WTC11 (cell line): ENCODE data around the gene NUDT17. TPM values are rescaled to one million over a fixed set of nuclear protein-coding genes. Genes with fewer than 3 reads are reported as not detected.

Experiments used
- ATAC-seq: fragments of 200-7000 bp; cut with Tn5 transposase; 2 replicates; pipeline ENCODE4 v1.10.0; 2021; ENCODE audit warnings: mild to moderate bottlenecking, moderate library complexity
- CTCF ChIA-PET: fragments of 300-600 bp; sonication (Branson Sonifier 250); formaldehyde crosslinking; loops from one replicate; lab custom pipeline; 2021; ENCODE audit warnings: antibody characterized with exemption; lab: Charles Lee
- POLR2A ChIA-PET: fragments of 350-600 bp; sonication (Branson Sonifier 250); formaldehyde crosslinking; loops from one replicate; lab custom pipeline; 2021; ENCODE audit warnings: antibody characterized with exemption; lab: Charles Lee
- DNase-seq: peaks from one replicate; pipeline ENCODE4 v3.0.0; 2021; ENCODE audit warnings: low spot score
- H3K27ac Mint-ChIP-seq: 2 replicates; pipeline ENCODE4 v1.8.0; 2021; ENCODE audit warnings: mixed read lengths
- H3K27me3 Mint-ChIP-seq: 2 replicates; pipeline ENCODE4 v1.8.0; 2021; ENCODE audit warnings: low read depth, mild to moderate bottlenecking, moderate library complexity, mixed read lengths
- H3K36me3 Mint-ChIP-seq: 2 replicates; pipeline ENCODE4 v1.8.0; 2021; ENCODE audit warnings: mixed read lengths
- H3K4me1 Mint-ChIP-seq: 2 replicates; pipeline ENCODE4 v1.8.0; 2022; ENCODE audit warnings: mixed read lengths
- H3K4me3 Mint-ChIP-seq: 2 replicates; pipeline ENCODE4 v1.8.0; 2021; ENCODE audit warnings: mild to moderate bottlenecking, moderate library complexity, mixed read lengths
- H3K9me3 Mint-ChIP-seq: 2 replicates; pipeline ENCODE4 v1.8.0; 2021; ENCODE audit warnings: mixed read lengths
- ARID4B ChIP-seq: sonication (generic); formaldehyde crosslinking; IDR thresholded peaks from 2 replicates; pipeline ENCODE4 v1.8.0; 2023; ENCODE audit warnings: missing genetic modification reagents, mild to moderate bottlenecking, borderline replicate concordance
- ATF1 ChIP-seq: sonication (generic); formaldehyde crosslinking; IDR thresholded peaks from 2 replicates; pipeline ENCODE4 v1.8.1; 2023; ENCODE audit warnings: mild to moderate bottlenecking, moderate library complexity, missing genetic modification reagents
- ATF3 ChIP-seq: sonication (generic); formaldehyde crosslinking; conservative IDR thresholded peaks from 2 replicates; pipeline ENCODE4 v1.8.1; 2022; ENCODE audit warnings: mild to moderate bottlenecking, missing genetic modification reagents
- ESRRA ChIP-seq: sonication (generic); formaldehyde crosslinking; IDR thresholded peaks from 2 replicates; pipeline ENCODE4 v1.8.1; 2022; ENCODE audit warnings: mild to moderate bottlenecking, missing genetic modification reagents, borderline replicate concordance
- ETV6 ChIP-seq: sonication (generic); formaldehyde crosslinking; IDR thresholded peaks from 2 replicates; pipeline ENCODE4 v1.8.1; 2022; ENCODE audit warnings: mild to moderate bottlenecking, missing genetic modification reagents
- FOXK1 ChIP-seq: sonication (generic); formaldehyde crosslinking; IDR thresholded peaks from 2 replicates; pipeline ENCODE4 v1.8.0; 2022; ENCODE audit warnings: mild to moderate bottlenecking, moderate library complexity, missing genetic modification reagents
- GRHL2 ChIP-seq: fragments of 250-450 bp; sonication (Bioruptor Pico); IDR thresholded peaks from 2 replicates; pipeline ENCODE4 v1.8.0; 2022; ENCODE audit warnings: mild to moderate bottlenecking, moderate library complexity; ENCODE audit not compliant: insufficient replicate concordance, severe bottlenecking
- HMGA2 ChIP-seq: fragments of 250-450 bp; sonication (Bioruptor Pico); IDR thresholded peaks from 2 replicates; pipeline ENCODE4 v1.4.0; 2021; ENCODE audit warnings: mild to moderate bottlenecking, moderate library complexity
- MAX ChIP-seq: sonication (generic); formaldehyde crosslinking; IDR thresholded peaks from 2 replicates; pipeline ENCODE4 v1.8.0; 2022; ENCODE audit warnings: mild to moderate bottlenecking, missing genetic modification reagents
- MXD4 ChIP-seq: fragments of 250-450 bp; sonication (Bioruptor Pico); IDR thresholded peaks from 2 replicates; pipeline ENCODE4 v1.8.0; 2021; ENCODE audit warnings: mild to moderate bottlenecking, moderate library complexity, borderline replicate concordance
- NFATC4 ChIP-seq: fragments of 250-450 bp; sonication (Bioruptor Pico); IDR thresholded peaks from 2 replicates; pipeline ENCODE4 v1.9.0; 2021; ENCODE audit warnings: mild to moderate bottlenecking
- SOX15 ChIP-seq: fragments of 250-450 bp; sonication (Bioruptor Pico); IDR thresholded peaks from 2 replicates; pipeline ENCODE4 v1.9.0; 2021; ENCODE audit warnings: mild to moderate bottlenecking
- TEAD1 ChIP-seq: sonication (generic); formaldehyde crosslinking; IDR thresholded peaks from 2 replicates; pipeline ENCODE4 v1.8.0; 2022; ENCODE audit warnings: mild to moderate bottlenecking, missing genetic modification reagents
- USF1 ChIP-seq: sonication (generic); formaldehyde crosslinking; IDR thresholded peaks from 2 replicates; pipeline ENCODE4 v1.8.0; 2022; ENCODE audit warnings: mild to moderate bottlenecking, missing genetic modification reagents
- ZNF219 ChIP-seq: sonication (generic); formaldehyde crosslinking; IDR thresholded peaks from 2 replicates; pipeline ENCODE4 v1.8.0; 2023; ENCODE audit warnings: missing genetic modification reagents, mild to moderate bottlenecking, borderline replicate concordance
- ZNF317 ChIP-seq: sonication (generic); formaldehyde crosslinking; IDR thresholded peaks from 2 replicates; pipeline ENCODE4 v1.8.1; 2023; ENCODE audit warnings: low read depth, mild to moderate bottlenecking, moderate library complexity, missing genetic modification reagents, borderline replicate concordance
- ZNF416 ChIP-seq: fragments of 250-450 bp; sonication (Bioruptor Pico); IDR thresholded peaks from 2 replicates; pipeline ENCODE4 v1.9.0; 2021; ENCODE audit warnings: mild to moderate bottlenecking, inconsistent platforms
- ZNF532 ChIP-seq: fragments of 250-450 bp; sonication (Bioruptor Pico); IDR thresholded peaks from 2 replicates; pipeline ENCODE4 v1.9.0; 2021; ENCODE audit warnings: mild to moderate bottlenecking, borderline replicate concordance
- total RNA-seq: library from RNA; stranded (reverse); gene quantifications from 3 replicates; pipeline ENCODE4 v1.2.3, GENCODE V29; 2021
- TF ChIP-seq, protein P1 (sequence below): sonication (generic); formaldehyde crosslinking; IDR thresholded peaks from 2 replicates; pipeline ENCODE4 v1.8.1; 2023; ENCODE audit warnings: mild to moderate bottlenecking, missing genetic modification reagents

NUDT17 gene
- total RNA-seq, 1 experiment from 2014 or later = 2.7 TPM

DNA sequence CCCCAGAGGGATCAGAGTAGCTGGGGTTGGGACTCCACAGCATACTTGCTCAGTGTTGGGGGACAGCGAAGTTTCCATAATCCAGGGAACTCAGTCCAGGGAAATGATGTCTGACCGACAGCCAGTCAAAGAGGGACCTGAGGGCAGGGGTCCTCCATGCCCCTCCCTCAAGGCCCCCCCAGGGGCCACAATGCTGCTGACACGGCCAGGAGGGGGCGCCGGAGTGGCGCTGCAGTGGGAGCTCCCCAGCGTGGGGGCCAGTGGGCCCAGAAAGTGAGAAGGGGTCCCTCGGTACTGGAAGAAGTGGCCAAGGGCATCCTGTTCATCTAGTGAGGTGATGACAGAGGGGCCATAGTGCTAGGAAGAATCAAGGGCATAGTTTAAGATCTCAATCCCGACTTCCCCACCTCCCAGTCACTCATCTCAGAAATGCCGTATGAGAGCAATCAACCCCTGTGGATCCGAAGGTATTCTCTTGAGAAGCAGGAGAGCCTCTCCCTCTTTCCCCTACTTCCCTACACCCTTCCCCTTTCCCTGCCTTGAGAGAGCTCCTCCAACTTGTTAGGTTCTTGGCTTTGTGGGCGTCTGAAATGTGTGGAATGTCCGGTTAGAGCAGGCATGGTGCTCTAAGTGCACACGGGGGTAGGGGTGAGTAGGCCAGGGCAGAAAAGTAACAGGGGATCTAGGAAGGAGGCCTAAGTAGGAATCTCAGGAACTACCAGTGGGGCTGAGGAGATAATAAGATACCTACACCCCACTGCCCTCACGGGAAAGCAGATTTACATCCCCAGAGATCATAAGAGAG is 4.1 kb downstream of the NUDT17 start (continued):
- TF ChIP-seq ARID4B = no peak

GRCh38 chr1:145855426-145855948 is 10.1 kb downstream of the NUDT17 start:
- TF ChIP-seq ATF1 (CRISPR knock-in tag) (no peak), ATF3 (CRISPR knock-in tag) (no peak), GRHL2 (CRISPR knock-in tag) (no peak), MAX (CRISPR knock-in tag) (no peak), NFATC4 (CRISPR knock-in tag) (no peak), ZNF219 (CRISPR knock-in tag) (no peak), USF1 (CRISPR knock-in tag) (no peak), ZNF532 (CRISPR knock-in tag) (no peak), HMGA2 (no peak), ETV6 (CRISPR knock-in tag) (no peak), TEAD1 (CRISPR knock-in tag) (no peak), FOXK1 (CRISPR knock-in tag) (no peak), ZNF416 (CRISPR knock-in tag) (no peak), ESRRA (CRISPR knock-in tag) (no peak), ZNF317 (CRISPR knock-in tag) (no peak), SOX15 (CRISPR knock-in tag) (no peak), MXD4 (CRISPR knock-in tag) (no peak)
- TF ChIP-seq, protein P1, sequence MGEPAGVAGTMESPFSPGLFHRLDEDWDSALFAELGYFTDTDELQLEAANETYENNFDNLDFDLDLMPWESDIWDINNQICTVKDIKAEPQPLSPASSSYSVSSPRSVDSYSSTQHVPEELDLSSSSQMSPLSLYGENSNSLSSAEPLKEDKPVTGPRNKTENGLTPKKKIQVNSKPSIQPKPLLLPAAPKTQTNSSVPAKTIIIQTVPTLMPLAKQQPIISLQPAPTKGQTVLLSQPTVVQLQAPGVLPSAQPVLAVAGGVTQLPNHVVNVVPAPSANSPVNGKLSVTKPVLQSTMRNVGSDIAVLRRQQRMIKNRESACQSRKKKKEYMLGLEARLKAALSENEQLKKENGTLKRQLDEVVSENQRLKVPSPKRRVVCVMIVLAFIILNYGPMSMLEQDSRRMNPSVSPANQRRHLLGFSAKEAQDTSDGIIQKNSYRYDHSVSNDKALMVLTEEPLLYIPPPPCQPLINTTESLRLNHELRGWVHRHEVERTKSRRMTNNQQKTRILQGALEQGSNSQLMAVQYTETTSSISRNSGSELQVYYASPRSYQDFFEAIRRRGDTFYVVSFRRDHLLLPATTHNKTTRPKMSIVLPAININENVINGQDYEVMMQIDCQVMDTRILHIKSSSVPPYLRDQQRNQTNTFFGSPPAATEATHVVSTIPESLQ = no peak
- DNase-seq (no peak), ATAC-seq (no peak)
- peaks cover 9% of the 10 kb centered on the region for H3K4me1 Mint-ChIP-seq
- POLR2A ChIA-PET = no interaction called here
- H3K36me3 Mint-ChIP-seq = peaks cover 71% of the 10 kb centered on the region
- H3K4me3 Mint-ChIP-seq = no peak overlapping the region
- H3K27ac Mint-ChIP-seq = no peak overlapping the region
- CTCF ChIA-PET = interaction anchor here (1.3 kb wide), 1 partner anchor 10 kb away, joined by 6 read pairs; the partner anchor contains the start of gene NUDT17
- H3K9me3 Mint-ChIP-seq = peaks cover 5% of the 10 kb centered on the region
- H3K27me3 Mint-ChIP-seq = no peaks in the 10 kb centered on the region
